Suprapubic skin (tissue), 4 donors: ENCODE results near the gene UBXN4. TPM values are rescaled to one million over a fixed set of nuclear protein-coding genes. Genes with fewer than 3 reads are reported as not detected.

Source experiments
- DNase-seq, 2 donors: peaks; one replicate each; pipeline ENCODE4 v3.0.0-alpha.2; 2019; ENCODE audit warnings: low spot score in 2 of 2
- H3K27ac ChIP-seq: fragments of 200-600 bp; sonication (generic); one replicate; pipeline ENCODE4 v1.5.1; 2019
- H3K27me3 ChIP-seq: fragments of 200-600 bp; sonication (generic); one replicate; pipeline ENCODE4 v1.5.1; 2019
- H3K36me3 ChIP-seq: fragments of 200-600 bp; sonication (generic); one replicate; pipeline ENCODE4 v1.5.1; 2019
- H3K4me1 ChIP-seq: fragments of 200-600 bp; sonication (generic); one replicate; pipeline ENCODE4 v1.5.1; 2019
- H3K4me3 ChIP-seq: fragments of 200-600 bp; sonication (generic); one replicate; pipeline ENCODE4 v1.5.1; 2019; ENCODE audit warnings: mild to moderate bottlenecking
- H3K9me3 ChIP-seq: fragments of 200-600 bp; sonication (generic); one replicate; pipeline ENCODE4 v1.5.1; 2019
- EP300 ChIP-seq: sonication (generic); formaldehyde crosslinking; IDR thresholded peaks from one replicate; pipeline ENCODE4 v1.6.1; 2017; ENCODE audit warnings: antibody characterized with exemption
- POLR2A ChIP-seq, 2 donors: fragments of 450-650 bp; IDR thresholded peaks; one replicate each; pipeline ENCODE4 v1.6.1; 2017; ENCODE audit warnings: antibody characterized with exemption in 2 of 2, mild to moderate bottlenecking in 2 of 2, moderate library complexity in 2 of 2
- POLR2AphosphoS5 ChIP-seq, 3 donors: sonication (generic); formaldehyde crosslinking; IDR thresholded peaks; one replicate each; pipeline ENCODE4 v1.6.1; 2017; ENCODE audit warnings: antibody characterized with exemption in 3 of 3
- WGBS: methylation state at CpG from one replicate; pipeline ENCODE4 v1.1.5; 2018; 5-methylcytosine and 5-hydroxymethylcytosine counted together
- total RNA-seq, 4 donors: library from RNA; depleted of rRNA; stranded (reverse); fragments of >200 nt; gene quantifications; one replicate each; pipeline ENCODE4 v1.1.0, GENCODE V29; 2016
- TF ChIP-seq, protein P1 (sequence below), 2 donors: fragments of 200-600 bp in 1 of 2; fragments of 450-650 bp in 1 of 2; sonication (generic) in 1 of 2; IDR thresholded peaks; one replicate each; pipeline ENCODE4 v1.5.1; 2016 to 2019; ENCODE audit warnings: antibody characterized with exemption in 2 of 2, mild to moderate bottlenecking in 1 of 2, moderate library complexity in 1 of 2

Gene UBXN4
- total RNA-seq, 4 donors from 2014 or later: 61.7 to 88.3 (median 69.3) TPM

DNA sequence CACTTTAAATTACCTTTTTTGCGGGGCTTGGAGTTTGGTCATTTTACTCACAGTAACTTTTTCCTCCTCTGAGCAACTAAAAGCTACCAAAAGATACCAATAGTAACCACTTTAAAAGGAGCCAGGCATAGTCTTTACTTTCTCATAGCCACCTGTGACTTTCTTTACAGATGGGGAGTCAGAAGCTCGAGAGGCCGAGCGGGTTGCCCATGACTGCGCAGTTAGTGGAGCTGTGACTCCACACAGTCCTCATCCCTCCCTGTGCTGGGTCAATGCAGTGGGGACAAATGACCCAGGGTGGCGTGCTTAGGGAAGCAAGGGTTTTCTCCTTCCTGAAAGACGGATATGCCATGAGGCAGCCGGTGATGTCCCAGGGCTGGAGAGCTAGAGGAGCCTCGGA is 83.5 kb downstream of the UBXN4 start:
- TF ChIP-seq EP300: no peak
- TF ChIP-seq, protein P1, sequence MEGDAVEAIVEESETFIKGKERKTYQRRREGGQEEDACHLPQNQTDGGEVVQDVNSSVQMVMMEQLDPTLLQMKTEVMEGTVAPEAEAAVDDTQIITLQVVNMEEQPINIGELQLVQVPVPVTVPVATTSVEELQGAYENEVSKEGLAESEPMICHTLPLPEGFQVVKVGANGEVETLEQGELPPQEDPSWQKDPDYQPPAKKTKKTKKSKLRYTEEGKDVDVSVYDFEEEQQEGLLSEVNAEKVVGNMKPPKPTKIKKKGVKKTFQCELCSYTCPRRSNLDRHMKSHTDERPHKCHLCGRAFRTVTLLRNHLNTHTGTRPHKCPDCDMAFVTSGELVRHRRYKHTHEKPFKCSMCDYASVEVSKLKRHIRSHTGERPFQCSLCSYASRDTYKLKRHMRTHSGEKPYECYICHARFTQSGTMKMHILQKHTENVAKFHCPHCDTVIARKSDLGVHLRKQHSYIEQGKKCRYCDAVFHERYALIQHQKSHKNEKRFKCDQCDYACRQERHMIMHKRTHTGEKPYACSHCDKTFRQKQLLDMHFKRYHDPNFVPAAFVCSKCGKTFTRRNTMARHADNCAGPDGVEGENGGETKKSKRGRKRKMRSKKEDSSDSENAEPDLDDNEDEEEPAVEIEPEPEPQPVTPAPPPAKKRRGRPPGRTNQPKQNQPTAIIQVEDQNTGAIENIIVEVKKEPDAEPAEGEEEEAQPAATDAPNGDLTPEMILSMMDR (IDR thresholded peaks at IDR 0.05): no peak
- TF ChIP-seq POLR2A (IDR thresholded peaks at IDR 0.05): no peak
- TF ChIP-seq POLR2AphosphoS5 (IDR thresholded peaks at IDR 0.05): no peak
- H3K4me3 ChIP-seq: no peak overlapping the region
- no peak for DNase-seq
- H3K4me1 ChIP-seq: no peaks in the 10 kb centered on the region
- no peaks in the 10 kb centered on the region for H3K9me3 ChIP-seq
- H3K27ac ChIP-seq: no peak overlapping the region
- WGBS: 93% methylated on average over 5 of the region's 9 CpGs
- H3K36me3 ChIP-seq: no peaks in the 10 kb centered on the region
- no peaks in the 10 kb centered on the region for H3K27me3 ChIP-seq

DNA sequence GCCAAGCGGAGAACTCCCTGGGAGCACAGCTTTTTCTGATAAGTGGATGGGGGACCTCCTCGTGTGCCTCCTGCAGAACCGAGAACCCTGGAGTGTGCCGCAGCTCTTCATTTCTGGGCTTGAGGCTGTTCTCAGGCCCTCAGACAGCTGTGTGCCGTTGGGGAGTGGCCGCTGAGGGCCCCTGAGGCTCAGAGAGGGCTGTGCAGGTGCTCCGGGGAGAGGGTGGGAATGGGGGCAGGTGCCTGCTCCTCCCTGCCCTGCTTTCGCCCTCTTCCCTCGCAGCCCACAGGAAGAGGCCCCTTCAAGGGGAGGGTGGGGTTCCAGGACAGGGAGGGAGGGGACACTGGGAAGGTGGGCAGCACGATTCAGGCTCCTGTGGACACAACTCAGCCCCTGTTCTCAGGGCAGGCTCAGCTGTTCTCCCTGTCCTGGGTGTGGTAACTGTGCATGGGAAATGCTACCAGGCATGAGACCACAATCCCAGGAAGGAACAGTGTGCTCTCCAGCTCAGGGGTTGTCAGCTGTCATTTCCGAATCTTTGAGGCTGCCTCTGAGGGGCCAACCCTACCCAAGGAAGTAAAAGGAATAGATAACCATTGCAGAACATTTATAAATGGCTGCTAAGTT is 84.0 kb downstream of the UBXN4 start:
- Histone ChIP-seq H3K36me3 (no peaks in the 10 kb centered on the region), H3K4me3 (no peak overlapping the region), H3K9me3 (no peaks in the 10 kb centered on the region), H3K4me1 (no peaks in the 10 kb centered on the region), H3K27me3 (no peaks in the 10 kb centered on the region), H3K27ac (no peak overlapping the region)
- 22% methylated on average over 3 of the region's 11 CpGs for WGBS
- no peak for DNase-seq
- TF ChIP-seq EP300 (no peak), POLR2AphosphoS5 (IDR thresholded peaks at IDR 0.05) (no peak), POLR2A (IDR thresholded peaks at IDR 0.05) (no peak)
- TF ChIP-seq, protein P1 (IDR thresholded peaks at IDR 0.05): no peak

DNA sequence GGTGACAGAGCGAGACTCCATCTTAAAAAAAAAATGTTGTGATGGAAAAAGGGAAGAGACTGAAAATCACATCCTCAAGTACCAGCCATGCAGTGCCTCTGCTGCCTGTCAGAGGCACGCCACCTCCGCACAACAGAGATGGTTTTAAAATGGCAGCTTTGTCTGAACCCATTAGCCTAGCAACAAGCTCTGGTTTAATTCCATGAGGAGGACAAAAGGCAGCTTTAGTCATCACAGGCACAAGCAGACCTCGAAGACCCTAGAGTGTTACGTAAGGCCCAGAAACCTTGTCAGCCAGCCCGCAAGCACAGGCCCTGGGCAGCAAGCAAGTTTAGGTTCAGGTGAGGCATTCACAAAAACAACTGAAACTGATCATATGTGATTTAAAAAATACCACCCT is 84.9 kb downstream of the UBXN4 start:
- WGBS: 91% methylated on average over 6 of the region's 6 CpGs
- H3K4me1 ChIP-seq: no peaks in the 10 kb centered on the region
- H3K27ac ChIP-seq: no peak overlapping the region
- no peaks in the 10 kb centered on the region for H3K9me3 ChIP-seq
- H3K4me3 ChIP-seq: no peak overlapping the region
- no peaks in the 10 kb centered on the region for H3K36me3 ChIP-seq
- H3K27me3 ChIP-seq: no peaks in the 10 kb centered on the region
- DNase-seq: no peak
- TF ChIP-seq POLR2AphosphoS5 (IDR thresholded peaks at IDR 0.05): no peak
- TF ChIP-seq POLR2A (IDR thresholded peaks at IDR 0.05): no peak
- TF ChIP-seq, protein P1 (IDR thresholded peaks at IDR 0.05): no peak
- TF ChIP-seq EP300: no peak

DNA sequence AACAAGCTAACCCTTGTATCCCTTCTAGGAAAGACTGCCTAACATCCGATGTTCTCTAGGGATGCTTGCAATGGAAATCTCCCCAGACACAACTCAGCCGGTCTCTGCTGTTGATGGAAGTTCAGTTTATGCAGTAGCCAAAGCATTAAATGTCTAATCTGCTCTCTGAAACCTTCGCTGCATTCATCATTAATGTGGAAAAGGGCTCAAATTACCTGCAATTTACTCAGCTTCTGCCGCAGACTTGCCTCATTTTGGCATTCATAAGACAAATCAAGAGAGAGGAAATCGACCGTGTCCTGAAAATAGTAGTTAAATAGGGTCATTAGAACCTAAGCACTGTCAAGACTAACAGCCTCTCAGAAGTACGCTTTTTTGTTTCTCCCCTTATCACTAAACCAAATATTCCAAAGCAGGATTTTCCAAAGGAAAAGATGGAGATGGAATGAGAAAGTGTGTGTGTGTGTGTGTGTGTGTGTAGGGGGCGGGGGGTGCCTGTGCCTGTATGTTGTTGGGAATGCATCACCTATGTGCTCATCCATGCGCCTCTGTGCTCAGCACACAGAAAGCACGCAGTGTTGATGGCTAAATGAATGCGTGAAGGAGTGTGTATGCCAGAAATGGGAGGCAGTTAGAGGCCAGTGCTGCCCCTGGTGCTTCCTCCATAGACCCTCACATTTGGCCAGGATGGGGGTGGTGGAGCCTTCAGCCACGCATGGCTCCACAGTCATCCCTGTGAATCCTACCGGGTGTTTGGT is 87.9 kb downstream of the UBXN4 start:
- 84% methylated on average over 11 of the region's 13 CpGs for WGBS
- TF ChIP-seq EP300: no peak
- no peak for TF ChIP-seq POLR2A (IDR thresholded peaks at IDR 0.05)
- TF ChIP-seq, protein P1 (IDR thresholded peaks at IDR 0.05): no peak
- no peak for TF ChIP-seq POLR2AphosphoS5 (IDR thresholded peaks at IDR 0.05)
- Histone ChIP-seq H3K27me3 (no peaks in the 10 kb centered on the region), H3K9me3 (no peaks in the 10 kb centered on the region), H3K4me3 (no peak overlapping the region), H3K36me3 (no peaks in the 10 kb centered on the region), H3K4me1 (no peaks in the 10 kb centered on the region), H3K27ac (no peak overlapping the region)
- no peak for DNase-seq

DNA sequence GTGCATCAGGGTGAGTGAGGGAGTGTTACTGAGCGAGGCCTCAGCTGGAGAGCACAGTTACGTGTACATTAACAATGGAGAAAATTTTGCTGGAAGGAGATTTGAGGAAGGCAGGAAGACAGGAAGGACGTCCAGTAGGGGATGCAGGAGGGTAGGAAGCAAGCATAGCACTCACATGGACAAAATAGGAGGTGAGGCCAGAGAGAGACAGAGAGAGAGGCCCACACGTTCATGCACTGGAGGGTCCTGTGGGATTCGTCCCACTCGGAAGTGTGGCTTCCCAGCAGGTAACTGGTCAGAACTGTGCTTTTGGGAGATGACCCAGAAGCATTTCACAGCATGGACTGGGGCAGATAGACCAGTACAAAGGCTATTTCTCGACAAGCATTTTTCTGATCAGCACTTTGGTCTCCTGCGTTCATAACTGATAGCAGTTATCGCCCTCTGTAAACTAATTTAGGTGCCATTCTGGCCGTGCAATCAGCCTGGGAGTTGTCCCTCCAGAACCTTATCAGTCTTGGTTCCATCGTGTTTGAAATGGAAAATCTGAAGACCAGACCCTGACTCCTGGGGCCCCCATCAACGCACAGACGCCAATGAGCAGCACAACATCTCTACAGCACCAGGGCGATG is 89.6 kb downstream of the UBXN4 start:
- 86% methylated on average over 14 of the region's 14 CpGs for WGBS

More for the DNA sequence above, 89.6 kb downstream of the UBXN4 start:
- DNase-seq: no peak
- no peaks in the 10 kb centered on the region for H3K36me3 ChIP-seq
- H3K4me1 ChIP-seq: no peaks in the 10 kb centered on the region
- TF ChIP-seq EP300 (no peak), POLR2AphosphoS5 (IDR thresholded peaks at IDR 0.05) (no peak), POLR2A (IDR thresholded peaks at IDR 0.05) (no peak)
- TF ChIP-seq, protein P1 (IDR thresholded peaks at IDR 0.05): no peak
- H3K4me3 ChIP-seq: no peak overlapping the region
- H3K9me3 ChIP-seq: no peaks in the 10 kb centered on the region
- no peak overlapping the region for H3K27ac ChIP-seq
- no peaks in the 10 kb centered on the region for H3K27me3 ChIP-seq
